Uterus (tissue), 4 donors: ENCODE measurements around the gene LMO3. TPM values are rescaled to one million over a fixed set of nuclear protein-coding genes. Genes with fewer than 3 reads are reported as not detected.
A peak's percentile ranks its signal among the peaks of the same experiment; 100 is the strongest.

Source experiments
- DNase-seq, 2 donors: peaks; one replicate each; pipeline ENCODE4 v3.0.0-alpha.2; 2019 to 2020
- H3K27ac ChIP-seq, 2 donors: fragments of 200-600 bp; sonication (generic); 1 replicate in 1 of 2; 2 replicates in 1 of 2; pipeline ENCODE4 v1.5.1; 2016 to 2018
- H3K27me3 ChIP-seq, 2 donors: fragments of 200-600 bp; sonication (generic); one replicate each; pipeline ENCODE4 v1.5.1; 2018 to 2019; ENCODE audit warnings: control low read depth in 1 of 2
- H3K36me3 ChIP-seq, 2 donors: fragments of 200-600 bp; sonication (generic); one replicate each; pipeline ENCODE4 v1.5.1; 2019; ENCODE audit warnings: control low read depth in 1 of 2
- H3K4me1 ChIP-seq, 2 donors: fragments of 200-600 bp; sonication (generic); one replicate each; pipeline ENCODE4 v1.5.1; 2018 to 2019; ENCODE audit warnings: control low read depth in 1 of 2
- H3K4me3 ChIP-seq, 2 donors: fragments of 200-600 bp; sonication (generic); 1 replicate in 1 of 2; 2 replicates in 1 of 2; pipeline ENCODE4 v1.5.1; 2018 to 2019; ENCODE audit warnings: mild to moderate bottlenecking in 1 of 2
- H3K9me3 ChIP-seq, 2 donors: fragments of 200-600 bp; sonication (generic); one replicate each; pipeline ENCODE4 v1.5.1; 2019; ENCODE audit warnings: control low read depth in 1 of 2
- CTCF ChIP-seq, 4 experiments: fragments of 200-600 bp in 2 of 4; fragments of 450-650 bp in 2 of 4; sonication (generic) in 2 of 4; IDR thresholded peaks; one replicate each; pipeline ENCODE4 v1.5.1; 2016 to 2019; ENCODE audit warnings: antibody characterized with exemption in 4 of 4, mild to moderate bottlenecking in 2 of 4, moderate library complexity in 1 of 4
- POLR2A ChIP-seq, 2 donors: fragments of 450-650 bp; IDR thresholded peaks; one replicate each; pipeline ENCODE4 v1.6.1; 2016; ENCODE audit warnings: antibody characterized with exemption in 2 of 2, mild to moderate bottlenecking in 1 of 2, moderate library complexity in 1 of 2
- intact Hi-C: fragments of 100-400 bp; cut with DNase I; formaldehyde crosslinking; loops from one replicate; pipeline ENCODE4 v1.15.1; 2023; ENCODE audit warnings: low total_unique reads
- total RNA-seq, 4 donors: library from RNA; depleted of rRNA in 3 of 4; stranded (reverse); fragments of >200 nt in 3 of 4; gene quantifications; one replicate each; pipeline versions ENCODE4 v1.1.0 to v1.2.4, GENCODE V29; 2014 to 2023
- donor health status: DM: yes; HTN: yes; CAD: no.

The LMO3 gene
- total RNA-seq, 4 donors from 2014 or later = 20.9 to 130 (median 67.8) TPM

DNA sequence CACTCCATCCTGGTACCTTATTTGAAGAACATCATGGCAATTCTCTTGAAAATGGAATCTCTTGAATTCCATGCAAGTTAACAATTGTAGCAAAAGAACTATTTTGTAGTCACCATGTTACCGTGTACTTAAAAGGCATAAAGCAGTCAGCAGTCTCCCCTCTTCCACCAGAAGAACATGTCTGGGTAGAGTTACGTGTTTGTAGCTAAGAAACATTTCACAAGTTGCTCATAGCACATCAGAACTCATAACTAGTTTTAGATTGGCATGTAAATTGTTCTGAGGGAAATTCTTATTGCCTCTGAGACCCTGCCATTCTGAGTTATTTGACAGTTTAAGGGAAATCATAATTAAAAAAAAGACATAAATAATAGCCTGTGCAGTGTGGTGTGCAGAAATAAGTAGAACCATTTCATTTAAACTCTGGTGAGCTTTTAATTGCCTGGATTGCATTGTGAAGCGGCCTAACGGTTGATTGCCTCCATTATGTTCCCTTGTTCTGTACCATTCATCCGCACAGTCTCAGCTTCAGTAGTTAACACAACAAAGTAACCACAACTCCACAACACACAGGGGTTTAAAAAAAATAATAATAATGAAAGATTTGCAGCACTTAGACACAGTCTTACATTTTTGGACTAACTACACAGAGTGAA lies 2.6 kb downstream of the LMO3 start:
- Histone ChIP-seq H3K36me3 (no peaks in the 10 kb centered on the region), H3K4me1 (no peaks in the 10 kb centered on the region), H3K9me3 (no peaks in the 10 kb centered on the region), H3K27me3 (no peaks in the 10 kb centered on the region), H3K27ac (peak overlapping the region; percentile 89 to 94), H3K4me3 (peak overlapping the region in 1 of 2 donors; percentile 49)
- DNase-seq = no peak
- TF ChIP-seq POLR2A (IDR thresholded peaks at IDR 0.05) = no peak
- TF ChIP-seq CTCF (IDR thresholded peaks at IDR 0.05) = no peak
- intact Hi-C loops = no loop called here

- no peak for DNase-seq
- H3K4me3 ChIP-seq = peak overlapping the region in 1 of 2 donors; percentile 4
- TF ChIP-seq CTCF (IDR thresholded peaks at IDR 0.05) (no peak), POLR2A (IDR thresholded peaks at IDR 0.05) (no peak)
- H3K27me3 ChIP-seq = no peaks in the 10 kb centered on the region
- H3K4me1 ChIP-seq = no peaks in the 10 kb centered on the region
- H3K27ac ChIP-seq = peak overlapping the region; percentile 89 to 94
- no peaks in the 10 kb centered on the region for H3K9me3 ChIP-seq
- no peaks in the 10 kb centered on the region for H3K36me3 ChIP-seq
- intact Hi-C loops = no loop called here
Observed at GRCh38 chr12:16602412-16602811, 3.5 kb downstream of the LMO3 start.

GRCh38 chr12:16600525-16600924 lies 5.4 kb downstream of the LMO3 start:
- H3K27ac ChIP-seq = peak overlapping the region in 1 of 2 donors; percentile 30
- TF ChIP-seq CTCF (IDR thresholded peaks at IDR 0.05) = no peak
- no peak for TF ChIP-seq POLR2A (IDR thresholded peaks at IDR 0.05)
- no peaks in the 10 kb centered on the region for H3K36me3 ChIP-seq
- intact Hi-C loops = no loop called here
- no peak overlapping the region for H3K4me3 ChIP-seq
- H3K4me1 ChIP-seq = no peaks in the 10 kb centered on the region
- no peaks in the 10 kb centered on the region for H3K27me3 ChIP-seq
- H3K9me3 ChIP-seq = no peaks in the 10 kb centered on the region
- no peak for DNase-seq

DNA sequence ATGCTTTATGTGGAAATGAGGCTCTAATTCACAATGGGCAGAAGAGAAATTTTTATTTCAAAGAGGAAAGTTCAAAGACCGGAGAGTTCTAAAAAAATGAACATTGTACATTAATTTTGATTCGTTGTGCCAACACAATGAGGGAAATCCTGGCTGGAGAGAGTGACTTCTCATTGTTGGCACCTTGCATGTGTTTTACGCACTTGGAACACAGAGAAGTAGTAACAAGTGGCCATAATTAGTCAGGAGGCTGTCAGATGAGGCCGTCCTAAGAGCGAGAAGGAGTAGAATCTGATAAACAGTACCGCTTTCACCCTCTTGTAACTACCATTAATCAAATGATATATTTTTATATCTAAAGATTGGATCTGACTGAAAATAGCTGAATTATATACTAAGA lies 6.9 kb downstream of the LMO3 start:
- intact Hi-C loops = no loop called here
- Histone ChIP-seq H3K36me3 (no peaks in the 10 kb centered on the region), H3K9me3 (no peaks in the 10 kb centered on the region), H3K27ac (peak overlapping the region; percentile 1 to 23), H3K27me3 (no peaks in the 10 kb centered on the region), H3K4me1 (no peaks in the 10 kb centered on the region), H3K4me3 (no peak overlapping the region)
- TF ChIP-seq POLR2A (IDR thresholded peaks at IDR 0.05) (no peak), CTCF (IDR thresholded peaks at IDR 0.05) (no peak)
- no peak for DNase-seq

- Histone ChIP-seq H3K27me3 (no peaks in the 10 kb centered on the region), H3K9me3 (no peaks in the 10 kb centered on the region), H3K36me3 (no peaks in the 10 kb centered on the region), H3K4me3 (no peak overlapping the region), H3K4me1 (peaks cover 0 to 6% of the 10 kb centered on the region in 2 donors), H3K27ac (no peak overlapping the region)
- no peak for DNase-seq
- intact Hi-C loops = no loop called here
- TF ChIP-seq POLR2A (IDR thresholded peaks at IDR 0.05) = no peak
- no peak for TF ChIP-seq CTCF (IDR thresholded peaks at IDR 0.05)
Observed at GRCh38 chr12:16594797-16595196, 11.2 kb downstream of the LMO3 start.
